Measurements from ENCODE around the gene GPR68. TPM values are rescaled to one million over a fixed set of nuclear protein-coding genes. Genes with fewer than 3 reads are reported as not detected.
"Not testable (repeated sequence)": the region's sequence is repeated elsewhere in the genome, so short reads cannot be mapped to it uniquely, and the experiment has no call there.

Gene GPR68
- total RNA-seq, 2 donors from 2014 or later, result 0.37 to 0.66 TPM

DNA sequence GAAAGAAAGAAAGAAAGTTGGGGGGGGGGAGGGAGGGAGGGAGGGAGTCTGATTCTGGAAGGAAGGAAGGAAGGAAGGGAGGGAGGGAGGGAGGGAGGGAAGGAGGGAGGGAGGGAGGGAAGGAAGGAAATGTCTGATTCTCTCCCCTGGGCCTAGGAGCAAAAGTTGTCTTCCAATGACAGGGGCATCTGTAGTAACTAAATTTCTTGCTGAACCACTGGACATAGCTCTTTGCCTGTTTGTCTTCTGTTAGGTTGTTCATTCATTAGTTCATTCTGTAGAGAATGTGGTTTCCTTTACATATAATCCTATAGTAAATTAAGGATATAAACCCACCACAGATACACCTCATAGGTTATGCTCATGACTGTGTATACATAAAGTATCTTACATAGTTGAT is 59.9 kb downstream of the GPR68 start:
- no peaks in the 10 kb centered on the region for H3K4me1 ChIP-seq
- H3K9ac ChIP-seq (ENCODE audit: low read depth in 2 of 2, low read length in 2 of 2), result no peak overlapping the region
- peaks cover 29% of the 10 kb centered on the region for H3K36me3 ChIP-seq
- no peak overlapping the region for H3K4me3 ChIP-seq
- intact Hi-C loops (cut with DNase I), result no loop called here
- no peak overlapping the region for H3K27ac ChIP-seq
- H3K9me3 ChIP-seq, result no peaks in the 10 kb centered on the region
- TF ChIP-seq, protein P1, sequence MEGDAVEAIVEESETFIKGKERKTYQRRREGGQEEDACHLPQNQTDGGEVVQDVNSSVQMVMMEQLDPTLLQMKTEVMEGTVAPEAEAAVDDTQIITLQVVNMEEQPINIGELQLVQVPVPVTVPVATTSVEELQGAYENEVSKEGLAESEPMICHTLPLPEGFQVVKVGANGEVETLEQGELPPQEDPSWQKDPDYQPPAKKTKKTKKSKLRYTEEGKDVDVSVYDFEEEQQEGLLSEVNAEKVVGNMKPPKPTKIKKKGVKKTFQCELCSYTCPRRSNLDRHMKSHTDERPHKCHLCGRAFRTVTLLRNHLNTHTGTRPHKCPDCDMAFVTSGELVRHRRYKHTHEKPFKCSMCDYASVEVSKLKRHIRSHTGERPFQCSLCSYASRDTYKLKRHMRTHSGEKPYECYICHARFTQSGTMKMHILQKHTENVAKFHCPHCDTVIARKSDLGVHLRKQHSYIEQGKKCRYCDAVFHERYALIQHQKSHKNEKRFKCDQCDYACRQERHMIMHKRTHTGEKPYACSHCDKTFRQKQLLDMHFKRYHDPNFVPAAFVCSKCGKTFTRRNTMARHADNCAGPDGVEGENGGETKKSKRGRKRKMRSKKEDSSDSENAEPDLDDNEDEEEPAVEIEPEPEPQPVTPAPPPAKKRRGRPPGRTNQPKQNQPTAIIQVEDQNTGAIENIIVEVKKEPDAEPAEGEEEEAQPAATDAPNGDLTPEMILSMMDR (IDR thresholded peaks at IDR 0.05), result no peak
- no peak for DNase-seq
- H3K27me3 ChIP-seq, result no peaks in the 10 kb centered on the region

DNA sequence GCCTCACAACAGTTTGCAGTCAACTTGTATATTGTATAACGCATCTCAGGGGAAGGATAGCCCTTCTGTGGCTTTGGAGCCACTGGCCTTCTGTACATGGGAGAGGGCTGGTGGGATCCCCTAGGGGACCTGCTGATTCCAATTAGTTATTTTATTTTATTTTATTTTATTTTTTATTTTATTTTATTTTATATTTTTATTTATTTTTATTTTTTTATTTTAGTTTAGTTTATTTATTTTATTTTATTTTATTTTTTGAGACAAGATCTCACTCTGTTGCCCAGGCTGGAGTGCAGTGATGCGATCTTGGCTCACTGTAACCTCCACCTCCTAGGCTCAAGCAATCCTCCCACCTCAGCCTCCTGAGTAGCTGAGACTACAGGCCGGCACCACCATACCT is 61.8 kb downstream of the GPR68 start:
- H3K9me3 ChIP-seq; H3K27ac ChIP-seq; DNase-seq; H3K27me3 ChIP-seq; H3K4me3 ChIP-seq; intact Hi-C loops (cut with DNase I); H3K4me1 ChIP-seq; H3K9ac ChIP-seq (ENCODE audit: low read depth in 2 of 2, low read length in 2 of 2): not testable (repeated sequence)
- H3K36me3 ChIP-seq, result peaks cover 29% of the 10 kb centered on the region

Other genes with a start within 250 kb of the GPR68 start
- 10 to 100 TPM; 15.2 to 19.2 TPM for gene RPS6KA5, start 184.1 kb downstream of the GPR68 start, total RNA-seq
- 100 to 1,000 TPM in 1 of 2 donors, 10 to 100 TPM in 1; 67.3 to 105 TPM for gene DGLUCY, start 130.6 kb downstream of the GPR68 start, total RNA-seq
- gene CCDC88C, start 173.1 kb upstream of the GPR68 start, total RNA-seq, result 10 to 100 TPM; 45.6 to 48.0 TPM

Data from colonic mucosa (tissue), 4 donors.